Fibroblast of lung (primary cell): ENCODE measurements around the gene PHB1. TPM values are rescaled to one million over a fixed set of nuclear protein-coding genes. Genes with fewer than 3 reads are reported as not detected.

Experiments
- DNase-seq, 2 donors: peaks; one replicate each; pipeline versions ENCODE4 v3.0.0 to v3.0.0-alpha.2; 2010; ENCODE audit warnings: low read depth in 2 of 2
- H2AFZ ChIP-seq: 2 replicates; pipeline ENCODE4 v1.5.1; 2012; ENCODE audit warnings: low read length, control low read depth, inconsistent platforms
- H3K27ac ChIP-seq: 2 replicates; pipeline ENCODE4 v1.5.1; 2011; ENCODE audit warnings: low read length, control low read depth; ENCODE audit not compliant: insufficient read depth
- H3K27me3 ChIP-seq: 2 replicates; pipeline ENCODE4 v1.5.1; 2011; ENCODE audit warnings: mild to moderate bottlenecking, low read length; ENCODE audit not compliant: control insufficient read depth, insufficient read depth
- H3K36me3 ChIP-seq: 2 replicates; pipeline ENCODE4 v1.5.1; 2011; ENCODE audit warnings: low read length; ENCODE audit not compliant: control insufficient read depth, insufficient read depth
- H3K4me1 ChIP-seq: 2 replicates; pipeline ENCODE4 v1.5.1; 2011; ENCODE audit warnings: low read length; ENCODE audit not compliant: control insufficient read depth, insufficient read depth; ENCODE audit errors: extremely low read depth
- H3K4me2 ChIP-seq: 2 replicates; pipeline ENCODE4 v1.5.1; 2011; ENCODE audit warnings: low read length, control low read depth; ENCODE audit not compliant: insufficient read depth; ENCODE audit errors: extremely low read depth
- H3K4me3 ChIP-seq, 4 experiments: fragments of 200-600 bp in 1 of 4; sonication (generic) in 1 of 4; replicated peaks in 1 of 4; 2 replicates each; pipeline ENCODE4 v1.5.1; 2011 to 2016; ENCODE audit warnings: low read length in 4 of 4, low read depth in 3 of 4, mild to moderate bottlenecking in 3 of 4, control low read depth in 2 of 4, inconsistent platforms in 1 of 4, mixed read lengths in 1 of 4; ENCODE audit not compliant: insufficient read depth in 1 of 4; ENCODE audit errors: control extremely low read depth in 1 of 4
- H3K79me2 ChIP-seq: 2 replicates; pipeline ENCODE4 v1.5.1; 2012; ENCODE audit warnings: mild to moderate bottlenecking, low read length, inconsistent platforms; ENCODE audit not compliant: control insufficient read depth, insufficient read depth
- H3K9ac ChIP-seq: 2 replicates; pipeline ENCODE4 v1.5.1; 2011; ENCODE audit warnings: mild to moderate bottlenecking, low read length, control low read depth; ENCODE audit not compliant: insufficient read depth
- H3K9me3 ChIP-seq: 2 replicates; pipeline ENCODE4 v1.5.1; 2012; ENCODE audit warnings: low read depth, low read length; ENCODE audit not compliant: control insufficient read depth, insufficient read depth
- H4K20me1 ChIP-seq: 2 replicates; pipeline ENCODE4 v1.5.1; 2011; ENCODE audit warnings: low read length; ENCODE audit not compliant: control insufficient read depth, insufficient read depth; ENCODE audit errors: extremely low read depth
- CTCF ChIP-seq, 2 donors: IDR thresholded peaks in 1 of 2; conservative IDR thresholded peaks in 1 of 2; 1 replicate in 1 of 2; 2 replicates in 1 of 2; pipeline ENCODE4 v1.5.1; 2011 to 2012; ENCODE audit warnings: low read length in 2 of 2, control low read depth in 1 of 2, inconsistent platforms in 1 of 2, low read depth in 1 of 2, mild to moderate bottlenecking in 1 of 2
- EZH2 ChIP-seq: IDR thresholded peaks from 2 replicates; pipeline ENCODE4 v1.5.1; 2012; ENCODE audit warnings: low read length, control low read depth, mild to moderate bottlenecking; ENCODE audit errors: missing control alignments
- polyA plus RNA-seq, 2 donors: library from polyadenylated mRNA; depleted of rRNA in 1 of 2; stranded (reverse) in 1 of 2; unstranded in 1 of 2; fragments of >200 nt; gene quantifications; 2 replicates each; pipeline ENCODE4 v1.2.1, GENCODE V29; 2011 to 2012; ENCODE audit warnings: missing spikeins in 1 of 2
- total RNA-seq: library from RNA; depleted of rRNA; stranded (reverse); fragments of >200 nt; gene quantifications from 2 replicates; pipeline ENCODE4 v1.2.1, GENCODE V29; 2014

PHB1 gene
- total and polyA plus RNA-seq, 2 donors (not counting 1 experiment from before 2014, with no cell fraction given), result 99.6 to 163 TPM

- H3K9me3 ChIP-seq, result no peaks in the 10 kb centered on the region
- H3K9ac ChIP-seq, result peak within 1 kb of the TSS; percentile 88
- no peaks in the 10 kb centered on the region for H3K36me3 ChIP-seq
- H3K27me3 ChIP-seq, result no peaks in the 10 kb centered on the region
- H3K4me2 ChIP-seq, result peak within 1 kb of the TSS; percentile 99
- peaks cover 12% of the 10 kb centered on the region for H3K4me1 ChIP-seq
- H2AFZ ChIP-seq, result peak within 1 kb of the TSS; percentile 87
- H3K79me2 ChIP-seq, result peaks cover 41% of the 10 kb centered on the region
- peaks cover 1% of the 10 kb centered on the region for H4K20me1 ChIP-seq
- peak within 1 kb of the TSS; percentile 88 to 98 (median 94) for H3K4me3 ChIP-seq
- H3K27ac ChIP-seq, result peak within 1 kb of the TSS; percentile 67
- peak; percentile 71 to 75 for DNase-seq
- TF ChIP-seq EZH2, result no peak
- no peak for TF ChIP-seq CTCF (conservative IDR thresholded peaks at IDR 0.05 in 1 of 2, IDR thresholded peaks at IDR 0.05 in 1 of 2; ENCODE audit: low read depth in 1 of 2, low read length in 2 of 2)
These were observed 52.6 kb downstream of the PHB1 start, which contains the start of gene ZNF652 for GRCh38 chr17:49361902-49362722. ZNF652 (minus strand) TSS chr17:49362250; CDS start chr17:49317725, 44,525 bp downstream.

- Histone ChIP-seq H3K9ac (peak overlapping the region; percentile 88), H3K9me3 (no peaks in the 10 kb centered on the region), H4K20me1 (peaks cover 1% of the 10 kb centered on the region), H3K4me3 (peak overlapping the region; percentile 88 to 98 (median 94)), H3K4me1 (peaks cover 12% of the 10 kb centered on the region), H3K27me3 (no peaks in the 10 kb centered on the region), H3K27ac (peak overlapping the region; percentile 67), H3K36me3 (no peaks in the 10 kb centered on the region), H2AFZ (peak overlapping the region; percentile 74), H3K79me2 (peaks cover 47% of the 10 kb centered on the region), H3K4me2 (peak overlapping the region; percentile 99)
- DNase-seq, result peak in 1 of 2 donors; percentile 50
- no peak for TF ChIP-seq CTCF (conservative IDR thresholded peaks at IDR 0.05 in 1 of 2, IDR thresholded peaks at IDR 0.05 in 1 of 2; ENCODE audit: low read depth in 1 of 2, low read length in 2 of 2)
- no peak for TF ChIP-seq EZH2
These were observed 53.4 kb downstream of the PHB1 start for GRCh38 chr17:49361129-49361901.

GRCh38 chr17:49360796-49361128 lies 53.9 kb downstream of the PHB1 start:
- H3K27ac ChIP-seq, result peak overlapping the region; percentile 67
- H3K4me1 ChIP-seq, result peaks cover 12% of the 10 kb centered on the region
- H3K4me3 ChIP-seq, result peak overlapping the region; percentile 88 to 98 (median 94)
- H3K4me2 ChIP-seq, result peak overlapping the region; percentile 99
- no peak for TF ChIP-seq CTCF (conservative IDR thresholded peaks at IDR 0.05 in 1 of 2, IDR thresholded peaks at IDR 0.05 in 1 of 2; ENCODE audit: low read depth in 1 of 2, low read length in 2 of 2)
- TF ChIP-seq EZH2, result no peak
- no peaks in the 10 kb centered on the region for H3K27me3 ChIP-seq
- peaks cover 51% of the 10 kb centered on the region for H3K79me2 ChIP-seq
- H3K36me3 ChIP-seq, result no peaks in the 10 kb centered on the region
- peak overlapping the region; percentile 88 for H3K9ac ChIP-seq
- no peaks in the 10 kb centered on the region for H3K9me3 ChIP-seq
- no peak for DNase-seq
- peaks cover 1% of the 10 kb centered on the region for H4K20me1 ChIP-seq
- H2AFZ ChIP-seq, result peak overlapping the region; percentile 74
